Astrocyte (in vitro differentiated cells and primary cell): ENCODE measurements around the gene PRDM10.
A peak's percentile ranks its signal among the peaks of the same experiment; 100 is the strongest.

Experiments used
- EZH2 ChIP-seq: IDR thresholded peaks from 2 replicates; pipeline ENCODE4 v1.6.1; 2012; ENCODE audit warnings: mild to moderate bottlenecking, low read length, inconsistent platforms; ENCODE audit not compliant: insufficient read depth
- TF ChIP-seq, protein P1 (sequence below): IDR thresholded peaks from 2 replicates; pipeline ENCODE4 v1.5.1; 2011; ENCODE audit warnings: low read depth, mild to moderate bottlenecking, inconsistent platforms, low read length, moderate library complexity; ENCODE audit not compliant: insufficient read depth

DNA sequence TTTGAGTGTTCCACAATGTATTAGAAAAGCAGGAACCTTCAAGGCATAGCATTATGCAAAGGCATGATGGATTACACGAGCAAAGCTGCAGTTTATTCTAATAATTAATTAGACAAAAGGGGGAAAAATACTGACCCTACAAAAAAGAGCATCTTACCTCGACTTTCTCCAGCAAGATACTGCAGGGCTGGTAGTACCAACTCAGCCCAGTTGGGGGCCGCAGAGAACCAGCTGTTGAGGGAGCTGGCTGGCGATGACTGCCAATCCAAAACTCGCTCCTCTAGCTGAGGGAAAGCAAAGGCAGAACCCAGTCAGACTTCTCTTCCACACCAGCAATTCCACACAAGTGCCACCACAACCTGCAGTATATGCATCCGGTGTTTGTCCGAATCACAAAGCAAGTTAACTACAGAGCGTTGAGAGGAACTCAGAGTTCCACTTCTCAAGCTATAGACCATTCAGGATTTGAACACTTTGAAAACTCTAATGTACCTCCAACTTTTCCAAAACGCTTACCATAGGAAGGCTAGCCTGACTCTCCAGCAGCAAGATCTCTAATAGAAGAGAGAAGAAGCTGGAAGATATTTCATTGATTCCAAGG is 121.0 kb downstream of the PRDM10 start:
- TF ChIP-seq, protein P1, sequence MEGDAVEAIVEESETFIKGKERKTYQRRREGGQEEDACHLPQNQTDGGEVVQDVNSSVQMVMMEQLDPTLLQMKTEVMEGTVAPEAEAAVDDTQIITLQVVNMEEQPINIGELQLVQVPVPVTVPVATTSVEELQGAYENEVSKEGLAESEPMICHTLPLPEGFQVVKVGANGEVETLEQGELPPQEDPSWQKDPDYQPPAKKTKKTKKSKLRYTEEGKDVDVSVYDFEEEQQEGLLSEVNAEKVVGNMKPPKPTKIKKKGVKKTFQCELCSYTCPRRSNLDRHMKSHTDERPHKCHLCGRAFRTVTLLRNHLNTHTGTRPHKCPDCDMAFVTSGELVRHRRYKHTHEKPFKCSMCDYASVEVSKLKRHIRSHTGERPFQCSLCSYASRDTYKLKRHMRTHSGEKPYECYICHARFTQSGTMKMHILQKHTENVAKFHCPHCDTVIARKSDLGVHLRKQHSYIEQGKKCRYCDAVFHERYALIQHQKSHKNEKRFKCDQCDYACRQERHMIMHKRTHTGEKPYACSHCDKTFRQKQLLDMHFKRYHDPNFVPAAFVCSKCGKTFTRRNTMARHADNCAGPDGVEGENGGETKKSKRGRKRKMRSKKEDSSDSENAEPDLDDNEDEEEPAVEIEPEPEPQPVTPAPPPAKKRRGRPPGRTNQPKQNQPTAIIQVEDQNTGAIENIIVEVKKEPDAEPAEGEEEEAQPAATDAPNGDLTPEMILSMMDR, result peak; percentile 57
- TF ChIP-seq EZH2, result no peak
